Measurements from ENCODE around the gene SNED1. TPM values are rescaled to one million over a fixed set of nuclear protein-coding genes. Genes with fewer than 3 reads are reported as not detected.

The SNED1 gene
- polyA plus RNA-seq, 2 of the 4 experiments (the other 2 are of a cell fraction) = 0.15 to 0.21 TPM

- no peak overlapping the region for H3K27ac ChIP-seq
- H3K4me3 ChIP-seq = no peak overlapping the region
- DNase-seq (ENCODE audit: low read depth in 1 of 2, low spot score in 1 of 2) (no peak), ATAC-seq (peak in 1 of 2 experiments; percentile 10; a peak in 1 of 6 replicates), FAIRE-seq (no peak)
- H3K4me2 ChIP-seq = no peak overlapping the region
- ChIA-PET CTCF (interaction anchor here (0.8 to 1.4 kb wide), 3 partner anchors 18 to 22 kb away, joined by 3 to 7 read pairs (median 3); no protein-coding TSS in a partner anchor), POLR2A (interaction anchor here (0.5 kb wide), 1 partner anchor 9 kb away, joined by 3 read pairs; no protein-coding TSS in a partner anchor)
- TF ChIP-seq NPAS2 (CRISPR knock-in tag; IDR thresholded peaks at IDR 0.05; ENCODE audit: borderline replicate concordance) (no peak), CEBPB (IDR thresholded peaks at IDR 0.05) (no peak), KDM5A (IDR thresholded peaks at IDR 0.05) (no peak), E2F6 (IDR thresholded peaks at IDR 0.05; ENCODE audit: borderline replicate concordance, low read depth) (no peak), BCL3 (IDR thresholded peaks at IDR 0.05) (no peak), SREBF2 (IDR thresholded peaks at IDR 0.05) (no peak), GATA3 (IDR thresholded peaks at IDR 0.05; ENCODE audit: borderline replicate concordance) (no peak), PHF8 (IDR thresholded peaks at IDR 0.05; ENCODE audit: borderline replicate concordance, low read depth) (no peak), MAZ (IDR thresholded peaks at IDR 0.05; ENCODE audit: borderline replicate concordance, low read depth, low read length) (no peak), HMGXB4 (CRISPR knock-in tag; IDR thresholded peaks at IDR 0.05; ENCODE audit: borderline replicate concordance) (no peak), ATOH8 (CRISPR knock-in tag; IDR thresholded peaks at IDR 0.05; ENCODE audit: low read depth) (no peak), HOXA7 (CRISPR knock-in tag; IDR thresholded peaks at IDR 0.05) (no peak), JUNB (IDR thresholded peaks at IDR 0.05) (no peak), MAFK (IDR thresholded peaks at IDR 0.05; ENCODE audit: partially characterized antibody) (no peak), ZNF302 (CRISPR knock-in tag; IDR thresholded peaks at IDR 0.05) (no peak), REST (IDR thresholded peaks at IDR 0.05) (no peak), RAD21 (conservative IDR thresholded peaks at IDR 0.05 in 1 of 2, IDR thresholded peaks at IDR 0.05 in 1 of 2) (no peak), MYC (IDR thresholded peaks at IDR 0.05; ENCODE audit: borderline replicate concordance, low read length) (no peak), CHD4 (IDR thresholded peaks at IDR 0.05; ENCODE audit: borderline replicate concordance) (no peak), RFX5 (IDR thresholded peaks at IDR 0.05) (no peak)
- 74% methylated on average over 26 of the region's 28 CpGs for WGBS (ENCODE audit: missing lambda C conversion rate)
- no peaks in the 10 kb centered on the region for H3K4me1 ChIP-seq
- H3K9me3 ChIP-seq = no peaks in the 10 kb centered on the region
Observed at GRCh38 chr2:240965905-240966456, 32.4 kb upstream of the SNED1 start.
